ENCODE data around the gene NT5M.
A peak's percentile ranks its signal among the peaks of the same experiment; 100 is the strongest.
"Not testable (repeated sequence)": the region's sequence is repeated elsewhere in the genome, so short reads cannot be mapped to it uniquely, and the experiment has no call there.

The NT5M gene

GRCh38 chr17:17377071-17377967, 74.1 kb downstream of the NT5M start:
- DNase-seq (ENCODE audit: low read depth) = no peak

GRCh38 chr17:17379197-17379991, 76.2 kb downstream of the NT5M start:
- no peak for DNase-seq (ENCODE audit: low read depth)

- DNase-seq (ENCODE audit: low read depth) = no peak
Measured at GRCh38 chr17:17380145-17380925, 77.2 kb downstream of the NT5M start.

- DNase-seq (ENCODE audit: low read depth) = no peak
Measured at GRCh38 chr17:17381446-17382064, 78.4 kb downstream of the NT5M start.

GRCh38 chr17:17382065-17382459, 78.9 kb downstream of the NT5M start:
- no peak for DNase-seq (ENCODE audit: low read depth)

GRCh38 chr17:17382971-17383370, 79.8 kb downstream of the NT5M start:
- DNase-seq (ENCODE audit: low read depth) = no peak

- not testable (repeated sequence) for DNase-seq (ENCODE audit: low read depth)
Measured at GRCh38 chr17:17383431-17384290, 80.5 kb downstream of the NT5M start.

- DNase-seq (ENCODE audit: low read depth) = no peak
Measured at GRCh38 chr17:17384291-17384615, 81.1 kb downstream of the NT5M start.

- no peak for DNase-seq (ENCODE audit: low read depth)
Measured at GRCh38 chr17:17384961-17385360, 81.8 kb downstream of the NT5M start.

GRCh38 chr17:17385491-17385890, 82.3 kb downstream of the NT5M start:
- no peak for DNase-seq (ENCODE audit: low read depth)

GRCh38 chr17:17386094-17386800, 83.1 kb downstream of the NT5M start:
- no peak for DNase-seq (ENCODE audit: low read depth)

GRCh38 chr17:17387017-17387497, 83.9 kb downstream of the NT5M start:
- DNase-seq (ENCODE audit: low read depth) = no peak

- no peak for DNase-seq (ENCODE audit: low read depth)
Measured at GRCh38 chr17:17387498-17388362, 84.6 kb downstream of the NT5M start.

- no peak for DNase-seq (ENCODE audit: low read depth)
Measured at GRCh38 chr17:17388657-17389496, 85.7 kb downstream of the NT5M start.

- peak; percentile 30 for DNase-seq (ENCODE audit: low read depth)
Measured at GRCh38 chr17:17391668-17392370, 88.6 kb downstream of the NT5M start.

- no peak for DNase-seq (ENCODE audit: low read depth)
Measured at GRCh38 chr17:17393976-17394375, 90.8 kb downstream of the NT5M start.

GRCh38 chr17:17394494-17394893, 91.3 kb downstream of the NT5M start:
- DNase-seq (ENCODE audit: low read depth) = no peak

All from stimulated activated CD8-positive, alpha-beta memory T cell treated with anti-CD3 and anti-CD28 coated beads, Interleukin-4, amount 100 ng/mL, for 24 hours (primary cell).